ENCODE results near the gene DEPDC1.

Gene DEPDC1, protein sequence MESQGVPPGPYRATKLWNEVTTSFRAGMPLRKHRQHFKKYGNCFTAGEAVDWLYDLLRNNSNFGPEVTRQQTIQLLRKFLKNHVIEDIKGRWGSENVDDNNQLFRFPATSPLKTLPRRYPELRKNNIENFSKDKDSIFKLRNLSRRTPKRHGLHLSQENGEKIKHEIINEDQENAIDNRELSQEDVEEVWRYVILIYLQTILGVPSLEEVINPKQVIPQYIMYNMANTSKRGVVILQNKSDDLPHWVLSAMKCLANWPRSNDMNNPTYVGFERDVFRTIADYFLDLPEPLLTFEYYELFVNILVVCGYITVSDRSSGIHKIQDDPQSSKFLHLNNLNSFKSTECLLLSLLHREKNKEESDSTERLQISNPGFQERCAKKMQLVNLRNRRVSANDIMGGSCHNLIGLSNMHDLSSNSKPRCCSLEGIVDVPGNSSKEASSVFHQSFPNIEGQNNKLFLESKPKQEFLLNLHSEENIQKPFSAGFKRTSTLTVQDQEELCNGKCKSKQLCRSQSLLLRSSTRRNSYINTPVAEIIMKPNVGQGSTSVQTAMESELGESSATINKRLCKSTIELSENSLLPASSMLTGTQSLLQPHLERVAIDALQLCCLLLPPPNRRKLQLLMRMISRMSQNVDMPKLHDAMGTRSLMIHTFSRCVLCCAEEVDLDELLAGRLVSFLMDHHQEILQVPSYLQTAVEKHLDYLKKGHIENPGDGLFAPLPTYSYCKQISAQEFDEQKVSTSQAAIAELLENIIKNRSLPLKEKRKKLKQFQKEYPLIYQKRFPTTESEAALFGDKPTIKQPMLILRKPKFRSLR

DNA sequence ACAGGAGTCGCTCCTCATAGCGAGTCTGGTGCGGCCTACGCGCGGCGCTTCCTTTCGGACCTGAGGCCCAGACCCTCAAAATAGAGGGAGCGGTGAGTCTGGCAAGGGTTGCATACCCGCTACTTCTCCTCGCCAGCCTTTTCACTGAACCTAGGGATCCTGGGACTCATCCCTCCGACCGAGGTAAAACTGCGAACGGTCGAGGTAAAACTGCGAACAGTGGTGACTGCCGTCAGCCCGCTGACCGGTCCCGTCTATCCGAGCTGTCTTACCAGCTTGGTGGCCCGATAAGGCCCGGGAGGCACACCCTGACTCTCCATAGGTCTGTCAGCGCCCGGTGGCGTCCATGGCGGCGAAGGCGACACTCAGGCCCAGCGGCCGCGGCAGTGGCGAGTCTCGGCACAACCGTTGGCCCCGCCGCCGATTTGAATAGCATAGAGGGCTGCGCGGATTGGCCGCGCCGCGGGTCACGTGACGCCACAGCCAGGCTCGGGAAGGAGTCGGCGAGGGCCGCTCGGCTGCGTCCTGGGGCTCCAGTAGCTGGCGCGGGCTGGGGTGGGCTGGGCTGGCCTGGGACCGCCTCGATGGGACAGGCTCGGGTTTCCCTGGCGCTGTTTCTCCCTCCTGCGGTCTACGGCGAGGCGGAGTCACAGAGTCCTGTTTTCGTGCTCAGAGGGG is at the start of gene DEPDC1:
Gene DEPDC1 (minus strand): TSS at position 403 of the 678 bp plus-strand sequence. CDS start 83 bp downstream, at position 320.
- Histone ChIP-seq H3K36me3 (ENCODE audit: control insufficient read depth in 1 of 2, insufficient read depth in 2 of 2, low read length in 2 of 2) (no peaks in the 10 kb centered on the region), H3K9ac (ENCODE audit: low read depth in 1 of 2, low read length in 2 of 2) (peak within 1 kb of the TSS; percentile 58 to 73), H3K27ac (ENCODE audit: low read depth, low read length) (no peak within 1 kb of the TSS), H3K4me1 (ENCODE audit: control insufficient read depth in 1 of 2, insufficient read depth in 2 of 2, low read length in 2 of 2) (peaks cover 10 to 12% of the 10 kb centered on the region in 2 donors), H3K27me3 (ENCODE audit: control insufficient read depth in 1 of 2, insufficient read depth in 2 of 2, low read length in 2 of 2) (no peaks in the 10 kb centered on the region), H3K4me3 (ENCODE audit: low read depth in 1 of 2, low read length in 2 of 2) (peak within 1 kb of the TSS; percentile 95 to 97), H3K9me3 (ENCODE audit: control insufficient read depth in 1 of 2, low read length in 2 of 2) (no peaks in the 10 kb centered on the region)

DNA sequence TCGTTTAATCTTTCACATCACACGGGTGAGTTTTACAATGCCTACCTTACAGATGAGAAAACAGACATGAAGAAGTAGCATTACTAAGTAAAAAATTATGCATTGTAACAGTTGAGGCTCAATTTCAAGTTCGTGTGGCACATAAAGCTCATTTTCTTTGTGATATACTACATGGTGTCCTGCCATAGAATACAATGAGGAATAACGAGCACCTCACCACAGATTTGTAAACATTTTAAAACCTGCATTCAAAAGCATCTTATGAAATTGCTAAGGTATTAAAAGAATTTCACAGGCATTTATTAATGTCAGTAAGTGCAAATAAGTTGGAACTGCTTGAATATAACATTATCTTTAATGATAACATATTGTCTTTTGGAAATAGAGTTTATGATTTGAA is 47.8 kb upstream of the DEPDC1 start:
- Histone ChIP-seq H3K9ac (ENCODE audit: low read depth in 1 of 2, low read length in 2 of 2) (no peak overlapping the region), H3K27me3 (ENCODE audit: control insufficient read depth in 1 of 2, insufficient read depth in 2 of 2, low read length in 2 of 2) (no peaks in the 10 kb centered on the region), H3K4me3 (ENCODE audit: low read depth in 1 of 2, low read length in 2 of 2) (no peak overlapping the region), H3K36me3 (ENCODE audit: control insufficient read depth in 1 of 2, insufficient read depth in 2 of 2, low read length in 2 of 2) (no peaks in the 10 kb centered on the region), H3K9me3 (ENCODE audit: control insufficient read depth in 1 of 2, low read length in 2 of 2) (no peaks in the 10 kb centered on the region), H3K4me1 (ENCODE audit: control insufficient read depth in 1 of 2, insufficient read depth in 2 of 2, low read length in 2 of 2) (no peaks in the 10 kb centered on the region), H3K27ac (ENCODE audit: low read depth, low read length) (no peak overlapping the region)

DNA sequence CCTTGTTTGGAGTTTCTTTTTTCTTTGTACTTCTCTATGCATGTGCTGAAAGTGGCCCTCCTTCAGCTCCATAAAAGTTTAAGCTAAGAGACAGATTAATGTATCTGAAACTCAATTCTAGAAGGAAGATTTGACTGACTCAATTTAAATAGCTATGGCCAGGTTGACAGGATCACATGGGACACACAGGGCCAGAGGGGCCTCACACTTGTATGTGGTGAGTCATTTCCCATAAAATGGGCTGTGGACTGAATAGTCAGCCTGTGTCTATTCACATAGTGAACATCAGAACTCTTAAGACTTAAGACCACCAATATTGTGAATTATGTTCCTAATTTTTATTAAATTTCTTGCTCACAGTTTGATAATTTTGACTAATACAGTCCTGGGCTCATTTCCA is 45.7 kb upstream of the DEPDC1 start:
- no peaks in the 10 kb centered on the region for H3K36me3 ChIP-seq (ENCODE audit: control insufficient read depth in 1 of 2, insufficient read depth in 2 of 2, low read length in 2 of 2)
- H3K27ac ChIP-seq (ENCODE audit: low read depth, low read length): no peak overlapping the region
- H3K4me3 ChIP-seq (ENCODE audit: low read depth in 1 of 2, low read length in 2 of 2): no peak overlapping the region
- H3K4me1 ChIP-seq (ENCODE audit: control insufficient read depth in 1 of 2, insufficient read depth in 2 of 2, low read length in 2 of 2): no peaks in the 10 kb centered on the region
- H3K9me3 ChIP-seq (ENCODE audit: control insufficient read depth in 1 of 2, low read length in 2 of 2): no peaks in the 10 kb centered on the region
- H3K27me3 ChIP-seq (ENCODE audit: control insufficient read depth in 1 of 2, insufficient read depth in 2 of 2, low read length in 2 of 2): no peaks in the 10 kb centered on the region
- no peak overlapping the region for H3K9ac ChIP-seq (ENCODE audit: low read depth in 1 of 2, low read length in 2 of 2)

DNA sequence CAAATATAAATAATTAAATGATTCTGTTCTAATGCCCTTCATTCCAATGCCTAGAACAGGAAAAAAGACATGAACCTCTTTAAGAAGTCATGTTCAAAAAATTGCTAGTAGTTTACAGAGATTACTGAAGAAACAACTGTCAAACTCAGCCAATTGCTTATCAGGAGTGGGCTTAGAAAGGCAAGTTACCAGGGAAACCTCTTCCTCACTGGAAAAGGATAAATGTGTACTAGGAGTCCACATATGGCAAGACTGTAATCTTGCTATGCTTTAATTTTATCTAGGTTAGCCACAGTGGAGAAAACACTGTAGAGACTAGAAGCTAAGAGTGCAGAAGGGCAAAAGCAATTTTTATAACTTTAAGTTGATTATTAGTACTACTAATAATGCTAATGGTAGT is 42.1 kb upstream of the DEPDC1 start:
- Histone ChIP-seq H3K27me3 (ENCODE audit: control insufficient read depth in 1 of 2, insufficient read depth in 2 of 2, low read length in 2 of 2) (no peaks in the 10 kb centered on the region), H3K4me3 (ENCODE audit: low read depth in 1 of 2, low read length in 2 of 2) (no peak overlapping the region), H3K36me3 (ENCODE audit: control insufficient read depth in 1 of 2, insufficient read depth in 2 of 2, low read length in 2 of 2) (no peaks in the 10 kb centered on the region), H3K4me1 (ENCODE audit: control insufficient read depth in 1 of 2, insufficient read depth in 2 of 2, low read length in 2 of 2) (no peaks in the 10 kb centered on the region), H3K27ac (ENCODE audit: low read depth, low read length) (no peak overlapping the region), H3K9me3 (ENCODE audit: control insufficient read depth in 1 of 2, low read length in 2 of 2) (no peaks in the 10 kb centered on the region), H3K9ac (ENCODE audit: low read depth in 1 of 2, low read length in 2 of 2) (no peak overlapping the region)

DNA sequence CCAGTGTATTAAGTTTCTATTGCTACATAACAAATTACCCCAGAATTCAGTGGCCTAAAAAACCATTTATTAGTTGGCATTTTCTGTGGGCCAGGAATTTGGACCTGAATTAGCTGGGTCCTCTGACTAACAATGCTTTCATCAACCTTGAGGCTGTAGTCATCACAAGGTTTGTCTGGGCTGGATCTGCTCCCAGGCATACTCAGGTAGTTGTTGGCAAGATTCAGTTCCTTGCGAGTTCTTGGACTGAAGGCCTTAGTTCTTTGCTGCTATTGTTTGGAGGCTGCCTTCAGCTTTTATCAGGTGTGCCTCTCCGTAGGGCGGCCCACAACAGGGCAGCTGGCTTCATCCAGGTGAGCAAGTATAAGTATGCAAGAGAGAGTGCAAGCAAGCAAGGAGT is 31.4 kb upstream of the DEPDC1 start:
- H3K9me3 ChIP-seq (ENCODE audit: control insufficient read depth in 1 of 2, low read length in 2 of 2): no peaks in the 10 kb centered on the region

DNA sequence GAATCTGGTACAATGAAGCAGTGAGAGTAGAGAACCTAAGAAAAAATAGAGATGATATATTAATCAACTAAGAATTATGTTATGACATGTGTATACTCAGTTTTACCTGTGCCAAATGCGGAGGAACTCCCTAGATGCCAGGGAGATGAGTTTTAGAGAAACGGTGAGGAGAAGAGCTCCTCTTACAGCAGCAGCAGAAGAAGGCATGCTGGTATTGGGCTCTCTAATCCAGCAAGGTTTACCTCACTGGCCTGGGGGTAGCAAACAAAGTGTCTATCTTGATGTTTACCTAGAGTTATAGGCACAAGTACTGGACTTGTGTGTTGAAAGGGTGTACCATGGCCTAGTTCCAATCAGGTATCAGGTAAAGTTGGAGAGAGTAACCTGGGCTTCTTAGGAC is 28.9 kb upstream of the DEPDC1 start:
- H3K27ac ChIP-seq (ENCODE audit: low read depth, low read length): no peak overlapping the region
- no peak overlapping the region for H3K9ac ChIP-seq (ENCODE audit: low read depth in 1 of 2, low read length in 2 of 2)
- no peaks in the 10 kb centered on the region for H3K9me3 ChIP-seq (ENCODE audit: control insufficient read depth in 1 of 2, low read length in 2 of 2)
- no peak overlapping the region for H3K4me3 ChIP-seq (ENCODE audit: low read depth in 1 of 2, low read length in 2 of 2)
- no peaks in the 10 kb centered on the region for H3K36me3 ChIP-seq (ENCODE audit: control insufficient read depth in 1 of 2, insufficient read depth in 2 of 2, low read length in 2 of 2)
- H3K27me3 ChIP-seq (ENCODE audit: control insufficient read depth in 1 of 2, insufficient read depth in 2 of 2, low read length in 2 of 2): no peaks in the 10 kb centered on the region
- H3K4me1 ChIP-seq (ENCODE audit: control insufficient read depth in 1 of 2, insufficient read depth in 2 of 2, low read length in 2 of 2): no peaks in the 10 kb centered on the region

More for the DNA sequence above, 31.4 kb upstream of the DEPDC1 start:
- Histone ChIP-seq H3K36me3 (ENCODE audit: control insufficient read depth in 1 of 2, insufficient read depth in 2 of 2, low read length in 2 of 2) (no peaks in the 10 kb centered on the region), H3K27ac (ENCODE audit: low read depth, low read length) (no peak overlapping the region), H3K4me3 (ENCODE audit: low read depth in 1 of 2, low read length in 2 of 2) (no peak overlapping the region), H3K27me3 (ENCODE audit: control insufficient read depth in 1 of 2, insufficient read depth in 2 of 2, low read length in 2 of 2) (no peaks in the 10 kb centered on the region), H3K4me1 (ENCODE audit: control insufficient read depth in 1 of 2, insufficient read depth in 2 of 2, low read length in 2 of 2) (no peaks in the 10 kb centered on the region), H3K9ac (ENCODE audit: low read depth in 1 of 2, low read length in 2 of 2) (no peak overlapping the region)

DNA sequence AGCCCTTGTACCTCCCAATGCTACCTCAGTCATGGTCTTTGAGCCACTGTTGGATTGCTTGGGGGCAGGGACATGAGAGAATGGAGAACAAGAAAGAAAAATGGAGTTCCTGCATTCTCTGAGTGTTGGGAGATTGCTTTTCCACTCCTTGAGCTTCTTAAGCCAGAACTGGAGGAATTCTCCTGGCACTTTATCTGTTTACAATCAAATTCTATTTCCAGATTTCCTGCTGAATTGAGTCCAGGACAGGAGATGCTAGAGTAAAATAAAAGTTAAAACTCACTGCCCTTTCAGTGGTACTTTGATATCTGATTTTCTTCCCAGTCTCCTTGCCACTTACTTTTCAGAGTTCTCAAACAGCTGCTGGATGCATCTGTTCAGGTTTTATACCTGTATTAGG is 24.4 kb upstream of the DEPDC1 start:
- Histone ChIP-seq H3K27me3 (ENCODE audit: control insufficient read depth in 1 of 2, insufficient read depth in 2 of 2, low read length in 2 of 2) (no peaks in the 10 kb centered on the region), H3K4me3 (ENCODE audit: low read depth in 1 of 2, low read length in 2 of 2) (no peak overlapping the region), H3K27ac (ENCODE audit: low read depth, low read length) (no peak overlapping the region), H3K9ac (ENCODE audit: low read depth in 1 of 2, low read length in 2 of 2) (no peak overlapping the region), H3K4me1 (ENCODE audit: control insufficient read depth in 1 of 2, insufficient read depth in 2 of 2, low read length in 2 of 2) (no peaks in the 10 kb centered on the region), H3K9me3 (ENCODE audit: control insufficient read depth in 1 of 2, low read length in 2 of 2) (no peaks in the 10 kb centered on the region), H3K36me3 (ENCODE audit: control insufficient read depth in 1 of 2, insufficient read depth in 2 of 2, low read length in 2 of 2) (no peaks in the 10 kb centered on the region)

DNA sequence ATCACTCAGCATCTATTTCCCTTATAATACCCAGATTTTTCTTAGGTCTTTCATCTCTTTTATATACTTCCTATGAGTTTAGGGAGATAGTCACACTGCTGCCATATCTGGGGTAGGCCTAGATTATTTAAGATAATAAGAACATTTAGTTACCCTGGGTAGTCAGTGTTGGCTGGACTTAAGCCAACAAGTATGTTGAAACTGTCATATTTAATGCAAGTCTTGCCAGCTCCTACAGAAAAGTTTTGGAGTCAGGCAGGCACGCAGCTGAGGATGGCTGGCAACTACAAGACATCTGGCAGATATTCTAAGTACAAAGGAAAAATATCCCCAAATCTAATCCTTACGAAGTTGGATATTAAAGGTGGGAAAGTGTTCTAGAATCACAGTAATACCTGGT is 19.2 kb upstream of the DEPDC1 start:
- Histone ChIP-seq H3K36me3 (ENCODE audit: control insufficient read depth in 1 of 2, insufficient read depth in 2 of 2, low read length in 2 of 2) (no peaks in the 10 kb centered on the region), H3K9me3 (ENCODE audit: control insufficient read depth in 1 of 2, low read length in 2 of 2) (no peaks in the 10 kb centered on the region), H3K9ac (ENCODE audit: low read depth in 1 of 2, low read length in 2 of 2) (no peak overlapping the region), H3K27ac (ENCODE audit: low read depth, low read length) (no peak overlapping the region), H3K4me1 (ENCODE audit: control insufficient read depth in 1 of 2, insufficient read depth in 2 of 2, low read length in 2 of 2) (no peaks in the 10 kb centered on the region), H3K4me3 (ENCODE audit: low read depth in 1 of 2, low read length in 2 of 2) (no peak overlapping the region), H3K27me3 (ENCODE audit: control insufficient read depth in 1 of 2, insufficient read depth in 2 of 2, low read length in 2 of 2) (no peaks in the 10 kb centered on the region)

DNA sequence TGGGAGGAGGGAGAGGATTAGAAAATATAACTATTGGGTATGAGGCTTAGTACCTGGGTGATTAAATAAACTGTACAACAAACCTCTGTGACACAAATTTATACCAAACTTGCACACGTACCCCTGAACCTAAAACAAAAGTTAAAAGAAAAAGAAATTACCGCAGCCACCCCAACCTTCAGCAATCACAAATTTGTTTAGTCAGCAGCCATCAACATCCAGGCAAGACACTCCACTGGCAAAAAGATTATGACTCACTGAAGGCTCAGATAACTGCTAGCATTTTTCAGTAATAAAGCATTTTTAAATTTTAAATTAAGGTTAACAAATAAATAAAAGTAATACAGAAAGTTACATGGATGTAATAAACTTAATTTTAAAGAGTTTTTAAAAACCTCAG is 14.4 kb upstream of the DEPDC1 start:
- H3K9ac ChIP-seq (ENCODE audit: low read depth in 1 of 2, low read length in 2 of 2): no peak overlapping the region
- H3K4me1 ChIP-seq (ENCODE audit: control insufficient read depth in 1 of 2, insufficient read depth in 2 of 2, low read length in 2 of 2): no peaks in the 10 kb centered on the region
- no peaks in the 10 kb centered on the region for H3K9me3 ChIP-seq (ENCODE audit: control insufficient read depth in 1 of 2, low read length in 2 of 2)
- no peaks in the 10 kb centered on the region for H3K36me3 ChIP-seq (ENCODE audit: control insufficient read depth in 1 of 2, insufficient read depth in 2 of 2, low read length in 2 of 2)
- H3K27me3 ChIP-seq (ENCODE audit: control insufficient read depth in 1 of 2, insufficient read depth in 2 of 2, low read length in 2 of 2): no peaks in the 10 kb centered on the region
- no peak overlapping the region for H3K4me3 ChIP-seq (ENCODE audit: low read depth in 1 of 2, low read length in 2 of 2)
- H3K27ac ChIP-seq (ENCODE audit: low read depth, low read length): no peak overlapping the region

DNA sequence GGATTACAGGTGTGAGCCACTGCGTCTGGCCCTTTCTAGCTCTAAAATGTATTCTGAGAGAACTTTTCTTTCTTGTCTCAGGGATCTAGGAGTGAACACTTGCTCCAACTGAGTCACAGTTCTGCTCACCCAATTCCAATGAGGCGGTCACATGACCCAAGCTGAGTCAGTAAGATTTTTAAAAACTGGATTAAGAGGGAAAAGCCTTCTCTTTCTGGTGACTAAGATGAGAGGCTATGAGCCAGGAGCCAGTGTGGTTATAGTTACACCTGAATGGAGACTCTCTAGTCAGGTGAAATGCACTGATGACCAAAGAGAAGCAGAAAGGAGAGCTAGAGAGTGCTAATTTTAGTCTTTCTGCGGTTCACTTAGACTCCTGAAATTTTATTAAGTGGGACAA is 9.5 kb upstream of the DEPDC1 start:
- Histone ChIP-seq H3K4me3 (ENCODE audit: low read depth in 1 of 2, low read length in 2 of 2) (no peak overlapping the region), H3K4me1 (ENCODE audit: control insufficient read depth in 1 of 2, insufficient read depth in 2 of 2, low read length in 2 of 2) (no peaks in the 10 kb centered on the region), H3K9ac (ENCODE audit: low read depth in 1 of 2, low read length in 2 of 2) (no peak overlapping the region), H3K27ac (ENCODE audit: low read depth, low read length) (no peak overlapping the region), H3K36me3 (ENCODE audit: control insufficient read depth in 1 of 2, insufficient read depth in 2 of 2, low read length in 2 of 2) (no peaks in the 10 kb centered on the region), H3K9me3 (ENCODE audit: control insufficient read depth in 1 of 2, low read length in 2 of 2) (no peaks in the 10 kb centered on the region), H3K27me3 (ENCODE audit: control insufficient read depth in 1 of 2, insufficient read depth in 2 of 2, low read length in 2 of 2) (no peaks in the 10 kb centered on the region)

Measured in duodenal mucosa (tissue), 2 donors.